HG03342 (cell line): Measurements from ENCODE around the gene SUSD6.
A peak's percentile ranks its signal among the peaks of the same experiment; 100 is the strongest.
"Not testable (repeated sequence)": the region's sequence is repeated elsewhere in the genome, so short reads cannot be mapped to it uniquely, and the experiment has no call there.

Experiments used
- ATAC-seq: cut with Tn5 transposase; IDR thresholded peaks from one replicate; pipeline ENCODE4 v1.9.1; 2021; ENCODE audit warnings: mild to moderate bottlenecking, moderate library complexity; ENCODE audit not compliant: unreplicated experiment

The SUSD6 gene

GRCh38 chr14:69619012-69619411 is 7.6 kb downstream of the SUSD6 start:
- no peak for ATAC-seq

GRCh38 chr14:69620211-69620611 is 8.8 kb downstream of the SUSD6 start:
- no peak for ATAC-seq

GRCh38 chr14:69620981-69621380 is 9.6 kb downstream of the SUSD6 start:
- ATAC-seq, result no peak

GRCh38 chr14:69624136-69624535 is 12.7 kb downstream of the SUSD6 start:
- no peak for ATAC-seq

GRCh38 chr14:69625299-69626131 is 14.1 kb downstream of the SUSD6 start:
- peak; percentile 84 for ATAC-seq

GRCh38 chr14:69626132-69626500 is 14.7 kb downstream of the SUSD6 start:
- no peak for ATAC-seq

GRCh38 chr14:69629225-69630127 is 18.1 kb downstream of the SUSD6 start:
- no peak for ATAC-seq

GRCh38 chr14:69630360-69630759 is 19.0 kb downstream of the SUSD6 start:
- no peak for ATAC-seq

- no peak for ATAC-seq
These were observed 20.1 kb downstream of the SUSD6 start for GRCh38 chr14:69631509-69631908.

- ATAC-seq, result no peak
These were observed 20.8 kb downstream of the SUSD6 start for GRCh38 chr14:69632164-69632563.

GRCh38 chr14:69632593-69633151 is 21.3 kb downstream of the SUSD6 start:
- no peak for ATAC-seq

- ATAC-seq, result no peak
These were observed 21.8 kb downstream of the SUSD6 start for GRCh38 chr14:69633238-69633637.

- no peak for ATAC-seq
These were observed 24.7 kb downstream of the SUSD6 start for GRCh38 chr14:69635981-69636639.

- no peak for ATAC-seq
These were observed 25.5 kb downstream of the SUSD6 start for GRCh38 chr14:69636718-69637480.

- ATAC-seq, result peak; percentile 19
These were observed 26.2 kb downstream of the SUSD6 start for GRCh38 chr14:69637503-69638031.

GRCh38 chr14:69640931-69641330 is 29.5 kb downstream of the SUSD6 start:
- ATAC-seq, result no peak

- ATAC-seq, result not testable (repeated sequence)
These were observed 30.9 kb downstream of the SUSD6 start for GRCh38 chr14:69642212-69642793.

- ATAC-seq, result no peak
These were observed 32.2 kb downstream of the SUSD6 start for GRCh38 chr14:69643430-69644200.

- ATAC-seq, result no peak
These were observed 33.4 kb downstream of the SUSD6 start for GRCh38 chr14:69644814-69645213.
